A673 (cell line): ENCODE data around the gene LYSMD1. TPM values are rescaled to one million over a fixed set of nuclear protein-coding genes. Genes with fewer than 3 reads are reported as not detected.

Experiments
- BruUV-seq: library from RNA; stranded (reverse); fragments of 400-500 nt; replicated peaks from 2 replicates; lab custom pipeline; 2021; lab: Mats Ljungman, UMichigan
- CTCF ChIA-PET: fragments of 300-600 bp; sonication (Branson Sonifier 250); formaldehyde crosslinking; loops from one replicate; lab custom pipeline; 2022; ENCODE audit warnings: antibody characterized with exemption; lab: Charles Lee
- POLR2A ChIA-PET: fragments of 300-600 bp; sonication (Branson Sonifier 250); formaldehyde crosslinking; loops from one replicate; lab custom pipeline; 2022; ENCODE audit warnings: antibody characterized with exemption; ENCODE audit not compliant: low non-redundant PET; lab: Charles Lee
- DNase-seq: peaks from one replicate; pipeline ENCODE4 v3.0.0-alpha.2; 2015; ENCODE audit warnings: low spot score
- H3K27ac ChIP-seq: fragments of 200-600 bp; sonication (generic); 2 replicates; pipeline ENCODE4 v1.5.1; 2016; ENCODE audit warnings: mixed run types, low read depth, mild to moderate bottlenecking, mixed read lengths, antibody characterized with exemption, low read length; ENCODE audit not compliant: poor library complexity, severe bottlenecking
- H3K27me3 ChIP-seq: fragments of 200-600 bp; sonication (generic); replicated peaks from 2 replicates; pipeline ENCODE4 v1.6.1; 2017; ENCODE audit warnings: mixed run types, low read depth, mild to moderate bottlenecking, mixed read lengths, antibody characterized with exemption, low read length; ENCODE audit not compliant: insufficient read depth, poor library complexity
- H3K36me3 ChIP-seq: fragments of 200-600 bp; sonication (generic); 2 replicates; pipeline ENCODE4 v1.6.1; 2016; ENCODE audit warnings: mixed run types, mild to moderate bottlenecking, mixed read lengths, antibody characterized with exemption, low read length; ENCODE audit not compliant: insufficient read depth, poor library complexity, severe bottlenecking
- H3K4me1 ChIP-seq: fragments of 200-600 bp; sonication (generic); 2 replicates; pipeline ENCODE4 v1.6.1; 2017; ENCODE audit warnings: mixed run types, mild to moderate bottlenecking, mixed read lengths, antibody characterized with exemption, low read length; ENCODE audit not compliant: insufficient read depth, poor library complexity, severe bottlenecking
- H3K4me3 ChIP-seq: fragments of 200-600 bp; sonication (generic); 2 replicates; pipeline ENCODE4 v1.5.1; 2016; ENCODE audit warnings: low read depth, mixed run types, mild to moderate bottlenecking, mixed read lengths, low read length; ENCODE audit not compliant: poor library complexity, severe bottlenecking
- H3K9me3 ChIP-seq: fragments of 200-600 bp; sonication (generic); 2 replicates; pipeline ENCODE4 v1.6.1; 2016; ENCODE audit warnings: mixed run types, low read depth, mild to moderate bottlenecking, mixed read lengths, antibody characterized with exemption, low read length; ENCODE audit not compliant: poor library complexity, severe bottlenecking
- EZH2 ChIP-seq: fragments of 200-600 bp; sonication (generic); IDR thresholded peaks from 2 replicates; pipeline ENCODE4 v1.6.1; 2017; ENCODE audit warnings: borderline replicate concordance, low read depth, mild to moderate bottlenecking, mixed read lengths, antibody characterized with exemption, low read length; ENCODE audit not compliant: poor library complexity, severe bottlenecking
- intact Hi-C: fragments of 100-400 bp; cut with micrococcal nuclease; formaldehyde crosslinking; loops from one replicate; pipeline ENCODE4 v1.10.0; 2022; ENCODE audit not compliant: unreplicated experiment
- total RNA-seq: library from RNA; stranded (reverse); gene quantifications from 2 replicates; pipeline ENCODE4 v1.2.3, GENCODE V29; 2021
- TF ChIP-seq, protein P1 (sequence below): fragments of 300-800, 200-600 bp; sonication (generic); conservative IDR thresholded peaks from 2 replicates; pipeline ENCODE4 v1.5.1; 2017; ENCODE audit warnings: low read depth, mild to moderate bottlenecking, antibody characterized with exemption, low read length, moderate library complexity, mixed read lengths

Gene LYSMD1
- total RNA-seq, 1 experiment from 2014 or later, result 8.1 TPM

DNA sequence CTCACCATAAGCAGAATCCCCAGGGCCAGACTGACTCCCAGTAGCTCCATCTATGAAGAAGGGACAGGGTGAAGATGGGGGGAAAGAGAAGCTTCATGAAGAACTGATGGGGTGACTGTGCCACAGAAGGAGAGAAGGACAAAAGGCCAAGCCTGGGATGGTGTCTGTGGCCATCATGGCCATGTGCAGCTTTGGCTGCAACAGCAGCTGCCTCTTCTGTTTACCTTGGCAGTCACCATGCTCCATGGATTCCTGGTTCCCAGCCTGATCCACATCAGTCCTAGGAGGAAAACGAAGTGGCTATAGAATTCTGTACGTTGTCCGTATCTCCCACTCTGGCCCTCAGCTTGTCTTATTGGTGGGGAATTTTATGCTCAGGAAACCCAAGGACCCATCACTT, 31.3 kb downstream of the LYSMD1 start:
- H3K4me3 ChIP-seq, result no peak overlapping the region
- no peak for DNase-seq
- H3K36me3 ChIP-seq, result no peaks in the 10 kb centered on the region
- ChIA-PET CTCF (no interaction called here), POLR2A (no interaction called here)
- H3K4me1 ChIP-seq, result no peaks in the 10 kb centered on the region
- no peak for TF ChIP-seq EZH2
- TF ChIP-seq, protein P1, sequence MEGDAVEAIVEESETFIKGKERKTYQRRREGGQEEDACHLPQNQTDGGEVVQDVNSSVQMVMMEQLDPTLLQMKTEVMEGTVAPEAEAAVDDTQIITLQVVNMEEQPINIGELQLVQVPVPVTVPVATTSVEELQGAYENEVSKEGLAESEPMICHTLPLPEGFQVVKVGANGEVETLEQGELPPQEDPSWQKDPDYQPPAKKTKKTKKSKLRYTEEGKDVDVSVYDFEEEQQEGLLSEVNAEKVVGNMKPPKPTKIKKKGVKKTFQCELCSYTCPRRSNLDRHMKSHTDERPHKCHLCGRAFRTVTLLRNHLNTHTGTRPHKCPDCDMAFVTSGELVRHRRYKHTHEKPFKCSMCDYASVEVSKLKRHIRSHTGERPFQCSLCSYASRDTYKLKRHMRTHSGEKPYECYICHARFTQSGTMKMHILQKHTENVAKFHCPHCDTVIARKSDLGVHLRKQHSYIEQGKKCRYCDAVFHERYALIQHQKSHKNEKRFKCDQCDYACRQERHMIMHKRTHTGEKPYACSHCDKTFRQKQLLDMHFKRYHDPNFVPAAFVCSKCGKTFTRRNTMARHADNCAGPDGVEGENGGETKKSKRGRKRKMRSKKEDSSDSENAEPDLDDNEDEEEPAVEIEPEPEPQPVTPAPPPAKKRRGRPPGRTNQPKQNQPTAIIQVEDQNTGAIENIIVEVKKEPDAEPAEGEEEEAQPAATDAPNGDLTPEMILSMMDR, result no peak
- intact Hi-C loops, result loop anchor here (5.0 kb wide), 1 partner anchor 37 kb away; no protein-coding TSS in a partner anchor
- H3K27me3 ChIP-seq, result no peaks in the 10 kb centered on the region
- H3K27ac ChIP-seq, result no peak overlapping the region
- H3K9me3 ChIP-seq, result no peaks in the 10 kb centered on the region
- BruUV-seq, result no TSS peak

DNA sequence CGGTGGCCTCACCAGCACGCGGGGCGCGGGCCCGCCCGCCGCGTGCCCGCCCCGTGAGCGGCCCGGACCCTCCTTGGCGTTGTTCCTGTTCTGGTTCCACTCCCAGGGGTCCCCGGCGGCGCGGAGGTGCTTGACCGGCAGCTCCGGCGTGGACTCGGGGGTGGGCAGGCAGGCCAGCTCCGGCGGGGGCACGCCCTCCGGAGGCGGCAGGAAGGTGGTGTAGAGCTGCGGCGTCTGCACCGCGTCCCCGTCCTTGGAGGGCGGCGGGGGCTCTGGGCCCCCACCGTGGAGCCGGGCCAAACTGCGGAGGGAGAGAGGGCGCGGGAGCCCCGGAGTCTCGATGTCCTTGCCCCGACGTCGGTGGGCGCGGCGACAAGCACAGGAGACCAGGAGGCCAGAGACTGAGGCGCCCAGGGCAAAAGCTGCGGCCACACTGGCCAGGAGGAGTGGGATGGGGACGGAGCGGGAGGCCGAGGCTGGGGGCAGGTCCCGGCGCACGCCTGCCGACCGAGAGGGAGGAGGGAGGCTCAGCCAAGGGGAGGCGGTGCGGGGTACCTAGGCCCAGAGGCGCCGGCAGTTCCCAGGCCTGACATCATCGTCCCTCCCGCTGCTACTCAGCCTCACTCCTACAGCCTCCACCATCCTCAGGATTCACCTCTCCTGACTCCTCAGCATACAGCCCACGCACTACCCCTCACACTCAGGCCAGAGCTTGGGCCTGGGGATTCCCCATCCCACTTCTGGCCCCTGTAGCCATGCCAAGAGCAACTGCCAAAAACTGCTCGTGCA, 32.5 kb downstream of the LYSMD1 start:
- DNase-seq, result no peak
- POLR2A ChIA-PET, result no interaction called here

DNA sequence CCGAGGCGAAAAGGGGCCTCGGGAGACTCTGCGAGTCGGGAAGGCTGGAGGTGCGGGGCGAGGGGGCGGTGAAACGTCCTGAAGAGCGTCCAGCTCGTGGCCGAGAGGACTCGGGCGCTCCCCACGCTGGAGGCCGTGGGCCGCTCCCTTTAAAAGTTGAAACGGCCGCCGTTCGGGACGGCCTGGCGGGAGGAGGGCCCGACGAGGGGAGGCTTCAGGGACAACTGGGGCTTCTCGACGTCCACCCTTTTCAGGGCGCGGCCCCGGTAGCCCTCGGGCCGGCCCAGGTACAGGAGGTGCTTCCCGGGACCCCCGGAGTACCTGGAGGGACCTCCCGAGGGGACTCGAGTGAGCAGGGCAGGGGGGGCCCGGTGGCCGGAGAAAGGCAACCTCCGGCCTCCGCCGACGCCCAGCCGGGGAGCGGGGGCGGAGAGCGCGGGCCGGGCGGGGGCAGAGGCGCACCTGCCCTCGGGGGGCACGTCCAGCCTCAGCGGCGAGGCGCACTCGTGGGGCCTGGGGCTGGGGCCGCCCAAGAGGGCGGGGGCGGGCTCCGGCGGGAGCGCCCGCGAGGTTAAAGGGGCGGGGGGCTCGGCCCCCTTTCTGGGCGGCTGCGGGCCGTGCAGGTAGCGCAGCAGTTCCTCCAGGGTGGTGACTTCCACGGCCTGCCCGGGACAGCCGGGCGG, 33.2 kb downstream of the LYSMD1 start:
- Histone ChIP-seq H3K27ac (no peak overlapping the region), H3K9me3 (no peaks in the 10 kb centered on the region), H3K4me1 (no peaks in the 10 kb centered on the region), H3K4me3 (no peak overlapping the region), H3K27me3 (no peaks in the 10 kb centered on the region), H3K36me3 (no peaks in the 10 kb centered on the region)
- no peak for DNase-seq
- intact Hi-C loops, result loop anchor here (5.0 kb wide), 1 partner anchor 35 kb away; no protein-coding TSS in a partner anchor
- BruUV-seq, result no TSS peak
- no peak for TF ChIP-seq EZH2
- TF ChIP-seq, protein P1, result no peak
- ChIA-PET CTCF (no interaction called here), POLR2A (no interaction called here)

More for the DNA sequence above, 32.5 kb downstream of the LYSMD1 start:
- H3K36me3 ChIP-seq, result no peaks in the 10 kb centered on the region
- no peaks in the 10 kb centered on the region for H3K9me3 ChIP-seq
- H3K27me3 ChIP-seq, result no peaks in the 10 kb centered on the region
- intact Hi-C loops, result loop anchor here (5.0 kb wide), 1 partner anchor 36 kb away; no protein-coding TSS in a partner anchor
- CTCF ChIA-PET, result no interaction called here
- BruUV-seq, result no TSS peak
- no peak for TF ChIP-seq EZH2
- TF ChIP-seq, protein P1, result no peak
- no peaks in the 10 kb centered on the region for H3K4me1 ChIP-seq
- H3K4me3 ChIP-seq, result no peak overlapping the region
- no peak overlapping the region for H3K27ac ChIP-seq
